Activated naive CD8-positive, alpha-beta T cell treated with anti-CD3 and anti-CD28 coated beads, Interleukin-2, amount 10 ng/mL, durations not matched to agents 7 days and 5 days (primary cell): ENCODE data around the gene FAF1. TPM values are rescaled to one million over a fixed set of nuclear protein-coding genes. Genes with fewer than 3 reads are reported as not detected.
"Not testable (repeated sequence)": the region's sequence is repeated elsewhere in the genome, so short reads cannot be mapped to it uniquely, and the experiment has no call there.

Source experiments
- ATAC-seq: fragments of 150-1000 bp; cut with Tn5 transposase; one replicate; pipeline ENCODE4 v1.10.0; 2021; ENCODE audit warnings: low read depth, moderate library complexity
- POLR2A ChIA-PET: fragments of 350-600 bp; sonication (Branson Sonifier 250); formaldehyde crosslinking; loops from one replicate; lab custom pipeline; 2021; ENCODE audit warnings: antibody characterized with exemption; lab: Charles Lee
- DNase-seq: peaks from one replicate; pipeline ENCODE4 v3.0.0; 2021
- H3K27ac Mint-ChIP-seq: one replicate; pipeline ENCODE4 v1.8.0; 2022; ENCODE audit warnings: mild to moderate bottlenecking, mixed read lengths
- H3K27me3 Mint-ChIP-seq: one replicate; pipeline ENCODE4 v1.8.0; 2022; ENCODE audit warnings: mild to moderate bottlenecking, moderate library complexity, mixed read lengths
- H3K36me3 Mint-ChIP-seq: one replicate; pipeline ENCODE4 v1.8.0; 2021; ENCODE audit warnings: mild to moderate bottlenecking, mixed read lengths
- H3K4me1 Mint-ChIP-seq: one replicate; pipeline ENCODE4 v1.8.0; 2021; ENCODE audit warnings: mixed read lengths
- H3K4me3 Mint-ChIP-seq: one replicate; pipeline ENCODE4 v1.8.0; 2022; ENCODE audit warnings: mild to moderate bottlenecking, moderate library complexity, mixed read lengths
- H3K9me3 Mint-ChIP-seq: one replicate; pipeline ENCODE4 v1.8.0; 2021; ENCODE audit warnings: mixed read lengths
- total RNA-seq, 2 experiments: library from RNA; stranded (reverse); gene quantifications; one replicate each; pipeline ENCODE4 v1.2.3, GENCODE V29; 2021

The FAF1 gene
- total RNA-seq, 2 experiments from 2014 or later: 70.3 to 75.2 TPM

GRCh38 chr1:50787266-50787665 lies 172.8 kb downstream of the FAF1 start:
- Mint-ChIP-seq H3K27me3 (no peaks in the 10 kb centered on the region), H3K36me3 (peaks cover 17% of the 10 kb centered on the region), H3K4me3 (no peak overlapping the region), H3K27ac (no peak overlapping the region), H3K9me3 (no peaks in the 10 kb centered on the region), H3K4me1 (peaks cover 8% of the 10 kb centered on the region)
- ATAC-seq (no peak), DNase-seq (no peak)
- POLR2A ChIA-PET: no interaction called here

GRCh38 chr1:50783286-50783685 lies 176.8 kb downstream of the FAF1 start:
- DNase-seq (no peak), ATAC-seq (no peak)
- peaks cover 32% of the 10 kb centered on the region for H3K36me3 Mint-ChIP-seq
- POLR2A ChIA-PET: no interaction called here
- H3K4me1 Mint-ChIP-seq: peaks cover 8% of the 10 kb centered on the region
- H3K4me3 Mint-ChIP-seq: peak overlapping the region; percentile 9
- no peaks in the 10 kb centered on the region for H3K9me3 Mint-ChIP-seq
- H3K27ac Mint-ChIP-seq: peak overlapping the region; percentile 66
- no peaks in the 10 kb centered on the region for H3K27me3 Mint-ChIP-seq

GRCh38 chr1:50780797-50781196 lies 179.3 kb downstream of the FAF1 start:
- POLR2A ChIA-PET: no interaction called here
- Mint-ChIP-seq H3K36me3 (peaks cover 28% of the 10 kb centered on the region), H3K4me3 (no peak overlapping the region), H3K27ac (no peak overlapping the region), H3K27me3 (no peaks in the 10 kb centered on the region), H3K9me3 (no peaks in the 10 kb centered on the region), H3K4me1 (peaks cover 8% of the 10 kb centered on the region)
- DNase-seq (no peak), ATAC-seq (no peak)

GRCh38 chr1:50779801-50780200 lies 180.3 kb downstream of the FAF1 start:
- Mint-ChIP-seq H3K9me3 (no peaks in the 10 kb centered on the region), H3K36me3 (peaks cover 27% of the 10 kb centered on the region), H3K4me1 (peaks cover 8% of the 10 kb centered on the region), H3K27ac (no peak overlapping the region), H3K27me3 (no peaks in the 10 kb centered on the region), H3K4me3 (no peak overlapping the region)
- POLR2A ChIA-PET: no interaction called here
- DNase-seq (no peak), ATAC-seq (no peak)

- no peaks in the 10 kb centered on the region for H3K4me1 Mint-ChIP-seq
- ATAC-seq: no peak
- no peaks in the 10 kb centered on the region for H3K27me3 Mint-ChIP-seq
- peaks cover 13% of the 10 kb centered on the region for H3K36me3 Mint-ChIP-seq
- no peak for DNase-seq
- H3K4me3 Mint-ChIP-seq: no peak overlapping the region
- no peaks in the 10 kb centered on the region for H3K9me3 Mint-ChIP-seq
- no peak overlapping the region for H3K27ac Mint-ChIP-seq
- POLR2A ChIA-PET: no interaction called here
These were observed 184.3 kb downstream of the FAF1 start for GRCh38 chr1:50775740-50776139.

- Mint-ChIP-seq H3K4me1 (no peaks in the 10 kb centered on the region), H3K9me3 (no peaks in the 10 kb centered on the region), H3K27me3 (no peaks in the 10 kb centered on the region), H3K27ac (no peak overlapping the region), H3K36me3 (peaks cover 6% of the 10 kb centered on the region), H3K4me3 (no peak overlapping the region)
- no peak for DNase-seq
- POLR2A ChIA-PET: no interaction called here
- no peak for ATAC-seq
These were observed 185.2 kb downstream of the FAF1 start for GRCh38 chr1:50774759-50775351.

- Mint-ChIP-seq H3K27me3 (no peaks in the 10 kb centered on the region), H3K4me3 (no peak overlapping the region), H3K4me1 (peaks cover 14% of the 10 kb centered on the region), H3K36me3 (peaks cover 15% of the 10 kb centered on the region), H3K9me3 (peaks cover 4% of the 10 kb centered on the region), H3K27ac (peak overlapping the region; percentile 30)
- ATAC-seq (no peak), DNase-seq (no peak)
- POLR2A ChIA-PET: no interaction called here
These were observed 193.4 kb downstream of the FAF1 start for GRCh38 chr1:50766688-50767087.

- H3K4me3 Mint-ChIP-seq, H3K4me1 Mint-ChIP-seq, H3K9me3 Mint-ChIP-seq, POLR2A ChIA-PET, DNase-seq, H3K27me3 Mint-ChIP-seq, H3K27ac Mint-ChIP-seq, ATAC-seq: not testable (repeated sequence)
- peaks cover 51% of the 10 kb centered on the region for H3K36me3 Mint-ChIP-seq
These were observed 203.5 kb downstream of the FAF1 start for GRCh38 chr1:50756543-50756942.

GRCh38 chr1:50754764-50755163 lies 205.3 kb downstream of the FAF1 start:
- H3K9me3 Mint-ChIP-seq, H3K27ac Mint-ChIP-seq, H3K27me3 Mint-ChIP-seq, DNase-seq, H3K4me3 Mint-ChIP-seq, POLR2A ChIA-PET, ATAC-seq, H3K4me1 Mint-ChIP-seq: not testable (repeated sequence)
- H3K36me3 Mint-ChIP-seq: peaks cover 40% of the 10 kb centered on the region

- POLR2A ChIA-PET: no interaction called here
- ATAC-seq: no peak
- no peak overlapping the region for H3K27ac Mint-ChIP-seq
- no peak for DNase-seq
- H3K27me3 Mint-ChIP-seq: no peaks in the 10 kb centered on the region
- H3K4me3 Mint-ChIP-seq: no peak overlapping the region
- peaks cover 19% of the 10 kb centered on the region for H3K36me3 Mint-ChIP-seq
- no peaks in the 10 kb centered on the region for H3K4me1 Mint-ChIP-seq
- no peaks in the 10 kb centered on the region for H3K9me3 Mint-ChIP-seq
These were observed 209.9 kb downstream of the FAF1 start for GRCh38 chr1:50750021-50750619.

GRCh38 chr1:50747394-50747793 lies 212.7 kb downstream of the FAF1 start:
- POLR2A ChIA-PET: no interaction called here

GRCh38 chr1:50742523-50742922 lies 217.5 kb downstream of the FAF1 start:
- Mint-ChIP-seq H3K9me3 (no peaks in the 10 kb centered on the region), H3K36me3 (peaks cover 24% of the 10 kb centered on the region), H3K27me3 (no peaks in the 10 kb centered on the region), H3K4me1 (no peaks in the 10 kb centered on the region), H3K27ac (no peak overlapping the region), H3K4me3 (no peak overlapping the region)
- ATAC-seq (no peak), DNase-seq (no peak)
- POLR2A ChIA-PET: no interaction called here

More at GRCh38 chr1:50747394-50747793, 212.7 kb downstream of the FAF1 start:
- ATAC-seq: no peak
- no peaks in the 10 kb centered on the region for H3K4me1 Mint-ChIP-seq
- H3K4me3 Mint-ChIP-seq: no peak overlapping the region
- no peak overlapping the region for H3K27ac Mint-ChIP-seq
- peaks cover 20% of the 10 kb centered on the region for H3K36me3 Mint-ChIP-seq
- no peak for DNase-seq
- no peaks in the 10 kb centered on the region for H3K27me3 Mint-ChIP-seq
- no peaks in the 10 kb centered on the region for H3K9me3 Mint-ChIP-seq

GRCh38 chr1:50739125-50739524 lies 220.9 kb downstream of the FAF1 start:
- Mint-ChIP-seq H3K4me1 (peaks cover under 1% of the 10 kb centered on the region), H3K27me3 (no peaks in the 10 kb centered on the region), H3K9me3 (no peaks in the 10 kb centered on the region), H3K36me3 (peaks cover 19% of the 10 kb centered on the region), H3K4me3 (no peak overlapping the region), H3K27ac (no peak overlapping the region)
- ATAC-seq (no peak), DNase-seq (no peak)
- POLR2A ChIA-PET: interaction anchor here (1.0 kb wide), 1 partner anchor 10 kb away, joined by 3 read pairs; no protein-coding TSS in a partner anchor

- POLR2A ChIA-PET: no interaction called here
- DNase-seq (no peak), ATAC-seq (no peak)
- no peaks in the 10 kb centered on the region for H3K27me3 Mint-ChIP-seq
- peaks cover 2% of the 10 kb centered on the region for H3K9me3 Mint-ChIP-seq
- H3K27ac Mint-ChIP-seq: no peak overlapping the region
- H3K4me1 Mint-ChIP-seq: peaks cover 17% of the 10 kb centered on the region
- peaks cover 10% of the 10 kb centered on the region for H3K36me3 Mint-ChIP-seq
- no peak overlapping the region for H3K4me3 Mint-ChIP-seq
These were observed 224.6 kb downstream of the FAF1 start for GRCh38 chr1:50735443-50735842.
